Osteoblast (primary cell): ENCODE results near the gene EYS. TPM values are rescaled to one million over a fixed set of nuclear protein-coding genes. Genes with fewer than 3 reads are reported as not detected.

Experiments used
- DNase-seq: peaks from one replicate; pipeline ENCODE4 v3.0.0; 2011; ENCODE audit warnings: low spot score, mixed read lengths; ENCODE audit not compliant: insufficient read length; ENCODE audit errors: missing footprints
- H2AFZ ChIP-seq: 2 replicates; pipeline ENCODE4 v1.6.0; 2011; ENCODE audit warnings: mild to moderate bottlenecking, low read length
- H3K27ac ChIP-seq: 2 replicates; pipeline ENCODE4 v1.5.1; 2011; ENCODE audit warnings: mild to moderate bottlenecking, low read depth, low read length, moderate library complexity
- H3K27me3 ChIP-seq: 2 replicates; pipeline ENCODE4 v1.6.0; 2012; ENCODE audit warnings: mild to moderate bottlenecking, control low read depth, inconsistent platforms, low read length, moderate library complexity; ENCODE audit not compliant: insufficient read depth
- H3K36me3 ChIP-seq: 2 replicates; pipeline ENCODE4 v1.5.1; 2011; ENCODE audit warnings: mild to moderate bottlenecking, low read length, control low read depth, moderate library complexity; ENCODE audit not compliant: insufficient read depth
- H3K4me1 ChIP-seq: 2 replicates; pipeline ENCODE4 v1.5.1; 2011; ENCODE audit warnings: mild to moderate bottlenecking, low read length, control low read depth, moderate library complexity; ENCODE audit not compliant: insufficient read depth
- H3K4me2 ChIP-seq: 2 replicates; pipeline ENCODE4 v1.6.0; 2011; ENCODE audit warnings: mild to moderate bottlenecking, low read length; ENCODE audit not compliant: insufficient read depth
- H3K4me3 ChIP-seq: fragments of 200-600 bp; sonication (generic); 3 replicates; pipeline ENCODE4 v1.5.1; 2012; ENCODE audit warnings: mild to moderate bottlenecking, low read length, inconsistent platforms; ENCODE audit not compliant: insufficient read depth
- H3K79me2 ChIP-seq: 2 replicates; pipeline ENCODE4 v1.6.0; 2012; ENCODE audit warnings: mild to moderate bottlenecking, low read length, control low read depth, inconsistent platforms; ENCODE audit not compliant: insufficient read depth
- H3K9me3 ChIP-seq: 2 replicates; pipeline ENCODE4 v1.5.1; 2011; ENCODE audit warnings: low read depth, low read length, control low read depth
- H4K20me1 ChIP-seq: 2 replicates; pipeline ENCODE4 v1.6.0; 2012; ENCODE audit warnings: mild to moderate bottlenecking, low read length, control low read depth; ENCODE audit not compliant: insufficient read depth
- total RNA-seq: library from RNA; depleted of rRNA; stranded (reverse); fragments of >200 nt; gene quantifications from 2 replicates; pipeline ENCODE4 v1.2.3, GENCODE V29; 2012
- TF ChIP-seq, protein P1 (sequence below): IDR thresholded peaks from 2 replicates; pipeline ENCODE4 v1.5.1; 2011; ENCODE audit warnings: mild to moderate bottlenecking, low read depth, low read length, moderate library complexity; ENCODE audit errors: extremely low read depth

Gene EYS
- total RNA-seq, 1 donor: under 0.01 TPM

DNA sequence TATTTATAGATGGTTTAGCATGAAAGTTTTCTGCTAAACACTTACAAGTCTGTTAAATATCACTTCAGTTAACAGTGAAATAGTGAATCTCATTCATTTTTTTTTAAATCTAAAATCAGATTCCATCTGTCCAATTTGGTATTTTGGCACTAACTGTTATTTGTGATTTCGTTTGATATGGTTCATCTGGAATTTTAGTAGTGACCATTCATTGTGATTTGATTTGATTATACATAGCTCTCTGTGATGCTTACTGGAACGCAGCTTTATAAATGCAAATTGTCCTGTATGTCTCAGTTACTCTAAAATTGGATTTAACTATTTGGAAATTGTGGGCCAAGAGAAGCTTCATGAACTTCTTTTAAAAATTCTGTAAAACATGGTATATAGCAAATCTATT lies 571.5 kb downstream of the EYS start:
- H3K27me3 ChIP-seq: no peaks in the 10 kb centered on the region
- no peaks in the 10 kb centered on the region for H3K36me3 ChIP-seq
- no peak overlapping the region for H3K27ac ChIP-seq
- H3K9me3 ChIP-seq: peaks cover 4% of the 10 kb centered on the region
- no peaks in the 10 kb centered on the region for H4K20me1 ChIP-seq
- no peak overlapping the region for H3K4me3 ChIP-seq
- H2AFZ ChIP-seq: no peak overlapping the region
- no peak overlapping the region for H3K4me2 ChIP-seq
- H3K79me2 ChIP-seq: no peaks in the 10 kb centered on the region
- TF ChIP-seq, protein P1, sequence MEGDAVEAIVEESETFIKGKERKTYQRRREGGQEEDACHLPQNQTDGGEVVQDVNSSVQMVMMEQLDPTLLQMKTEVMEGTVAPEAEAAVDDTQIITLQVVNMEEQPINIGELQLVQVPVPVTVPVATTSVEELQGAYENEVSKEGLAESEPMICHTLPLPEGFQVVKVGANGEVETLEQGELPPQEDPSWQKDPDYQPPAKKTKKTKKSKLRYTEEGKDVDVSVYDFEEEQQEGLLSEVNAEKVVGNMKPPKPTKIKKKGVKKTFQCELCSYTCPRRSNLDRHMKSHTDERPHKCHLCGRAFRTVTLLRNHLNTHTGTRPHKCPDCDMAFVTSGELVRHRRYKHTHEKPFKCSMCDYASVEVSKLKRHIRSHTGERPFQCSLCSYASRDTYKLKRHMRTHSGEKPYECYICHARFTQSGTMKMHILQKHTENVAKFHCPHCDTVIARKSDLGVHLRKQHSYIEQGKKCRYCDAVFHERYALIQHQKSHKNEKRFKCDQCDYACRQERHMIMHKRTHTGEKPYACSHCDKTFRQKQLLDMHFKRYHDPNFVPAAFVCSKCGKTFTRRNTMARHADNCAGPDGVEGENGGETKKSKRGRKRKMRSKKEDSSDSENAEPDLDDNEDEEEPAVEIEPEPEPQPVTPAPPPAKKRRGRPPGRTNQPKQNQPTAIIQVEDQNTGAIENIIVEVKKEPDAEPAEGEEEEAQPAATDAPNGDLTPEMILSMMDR: no peak
- DNase-seq: no peak
- H3K4me1 ChIP-seq: no peaks in the 10 kb centered on the region

DNA sequence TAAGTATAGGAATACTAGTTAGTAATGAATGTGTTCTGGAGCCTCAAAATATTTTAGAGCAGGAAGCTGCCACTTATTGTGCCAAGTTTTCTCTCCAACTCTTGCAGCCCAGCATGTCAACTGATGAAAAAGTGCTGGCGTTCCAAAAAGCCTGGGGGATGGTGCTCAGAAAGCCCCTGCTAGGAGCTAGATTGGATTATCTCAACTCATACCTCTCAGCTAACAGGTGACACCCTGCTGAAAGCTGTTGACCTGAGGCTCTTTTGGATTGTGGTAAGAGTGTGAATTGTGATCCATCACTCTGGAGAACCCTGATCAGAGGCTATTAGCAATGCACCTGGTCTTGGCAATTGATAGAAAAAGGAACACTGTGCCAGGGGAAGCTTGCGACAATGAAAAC lies 580.4 kb downstream of the EYS start:
- Histone ChIP-seq H3K4me2 (no peak overlapping the region), H3K27ac (no peak overlapping the region), H3K9me3 (no peaks in the 10 kb centered on the region), H3K4me3 (no peak overlapping the region), H3K36me3 (no peaks in the 10 kb centered on the region), H3K4me1 (no peaks in the 10 kb centered on the region), H4K20me1 (no peaks in the 10 kb centered on the region), H2AFZ (no peak overlapping the region), H3K27me3 (no peaks in the 10 kb centered on the region), H3K79me2 (no peaks in the 10 kb centered on the region)
- TF ChIP-seq, protein P1: no peak
- DNase-seq: no peak

DNA sequence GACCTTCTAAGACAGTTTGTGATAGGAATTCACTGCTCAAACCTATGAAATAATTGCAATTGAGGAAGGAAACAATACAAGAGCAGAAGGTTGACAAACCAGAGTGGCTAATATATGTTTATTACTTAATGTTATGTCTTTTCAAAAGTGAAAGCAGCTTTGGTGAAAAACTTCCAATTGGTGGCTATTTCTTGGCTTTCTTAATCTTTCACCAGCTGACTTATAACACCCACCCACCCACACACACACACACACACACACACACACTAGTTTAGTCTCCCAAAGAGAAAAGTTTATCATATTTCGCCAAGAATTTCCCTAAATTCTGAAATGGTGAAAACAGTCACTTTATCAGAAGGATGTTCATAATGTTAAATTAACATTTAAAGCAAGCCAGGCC lies 583.5 kb downstream of the EYS start:
- Histone ChIP-seq H3K4me2 (no peak overlapping the region), H3K27ac (no peak overlapping the region), H2AFZ (no peak overlapping the region), H3K79me2 (no peaks in the 10 kb centered on the region), H3K4me3 (no peak overlapping the region), H3K4me1 (no peaks in the 10 kb centered on the region), H3K27me3 (no peaks in the 10 kb centered on the region), H3K9me3 (no peaks in the 10 kb centered on the region), H4K20me1 (no peaks in the 10 kb centered on the region), H3K36me3 (no peaks in the 10 kb centered on the region)
- no peak for DNase-seq
- TF ChIP-seq, protein P1: no peak

DNA sequence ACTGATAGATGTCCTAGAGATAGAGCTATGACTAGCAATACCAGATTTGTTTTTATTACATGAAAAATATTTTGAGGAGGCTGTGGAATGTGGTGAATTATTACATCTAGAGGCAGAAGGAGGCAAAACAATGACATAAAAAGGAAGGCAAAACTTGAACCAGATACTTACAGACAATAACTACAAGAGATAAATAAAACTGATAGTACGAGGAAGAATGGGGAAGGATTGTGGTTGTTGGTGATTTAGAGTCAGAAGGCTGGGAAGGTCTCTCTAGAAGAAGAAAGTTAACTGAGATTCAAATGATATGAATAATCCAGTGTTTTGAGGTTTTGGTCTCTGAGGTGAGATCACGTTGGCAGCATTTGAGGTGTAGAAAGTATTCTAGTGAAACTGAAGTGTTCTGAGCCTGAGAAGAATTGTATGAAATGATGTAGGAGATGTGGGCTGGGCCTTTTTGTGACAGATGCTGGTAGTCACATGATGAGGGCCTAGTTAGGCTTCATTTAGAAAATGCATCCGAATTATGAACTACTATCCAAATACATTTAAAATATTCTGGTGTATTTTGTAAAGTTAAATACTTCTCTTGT lies 589.1 kb downstream of the EYS start:
- Histone ChIP-seq H3K4me3 (no peak overlapping the region), H3K4me2 (no peak overlapping the region), H4K20me1 (no peaks in the 10 kb centered on the region), H3K36me3 (no peaks in the 10 kb centered on the region), H3K4me1 (no peaks in the 10 kb centered on the region), H3K79me2 (no peaks in the 10 kb centered on the region), H3K9me3 (peaks cover 2% of the 10 kb centered on the region), H2AFZ (no peak overlapping the region), H3K27ac (no peak overlapping the region), H3K27me3 (no peaks in the 10 kb centered on the region)
- TF ChIP-seq, protein P1: no peak
- no peak for DNase-seq
